ENCODE measurements around the gene FRMD4A. TPM values are rescaled to one million over a fixed set of nuclear protein-coding genes. Genes with fewer than 3 reads are reported as not detected.

Gene FRMD4A
- total RNA-seq, 4 donors from 2014 or later = 4.0 to 12.7 (median 5.6) TPM

- H3K36me3 ChIP-seq = no peaks in the 10 kb centered on the region
- H3K4me3 ChIP-seq = no peak overlapping the region
- TF ChIP-seq POLR2A (IDR thresholded peaks at IDR 0.05) (no peak), POLR2AphosphoS5 (IDR thresholded peaks at IDR 0.05) (no peak), EP300 (IDR thresholded peaks at IDR 0.05; ENCODE audit: low read depth) (no peak), CTCF (IDR thresholded peaks at IDR 0.05) (no peak)
- in situ Hi-C loops (cut with MboI; ENCODE audit: low pct_ligation_motif_present in 1 of 4, low pct_unique_long_range_greater_than_20kb in 1 of 4, low sequenced_read_pairs in 3 of 4) (no loop called here), intact Hi-C loops (cut with DNase I; ENCODE audit: low total_unique reads) (loop anchor here (10.0 kb wide), 1 partner anchor 659 kb away; no protein-coding TSS in a partner anchor)
- H3K4me1 ChIP-seq = no peaks in the 10 kb centered on the region
- WGBS, 2 donors (ENCODE audit: low coverage in 1 of 2) = 77 to 90% methylated on average over 1 of the region's 1 CpG
- H3K27ac ChIP-seq = no peak overlapping the region
- no peak for DNase-seq
- peaks cover 5% of the 10 kb centered on the region for H3K27me3 ChIP-seq
- H3K9me3 ChIP-seq = no peaks in the 10 kb centered on the region
Measured at GRCh38 chr10:14134275-14134674, 196.4 kb downstream of the FRMD4A start.

- no peak overlapping the region for H3K4me3 ChIP-seq
- H3K4me1 ChIP-seq = no peaks in the 10 kb centered on the region
- in situ Hi-C loops (cut with MboI; ENCODE audit: low pct_ligation_motif_present in 1 of 4, low pct_unique_long_range_greater_than_20kb in 1 of 4, low sequenced_read_pairs in 3 of 4) = no loop called here
- DNase-seq = no peak
- TF ChIP-seq POLR2AphosphoS5 (IDR thresholded peaks at IDR 0.05) = no peak
- TF ChIP-seq CTCF (IDR thresholded peaks at IDR 0.05) = no peak
- TF ChIP-seq POLR2A (IDR thresholded peaks at IDR 0.05) = no peak
- no peak for TF ChIP-seq EP300 (IDR thresholded peaks at IDR 0.05; ENCODE audit: low read depth)
- intact Hi-C loops (cut with DNase I; ENCODE audit: low total_unique reads) = loop anchor here (10.0 kb wide), 1 partner anchor 657 kb away; no protein-coding TSS in a partner anchor
- H3K27me3 ChIP-seq = no peaks in the 10 kb centered on the region
- H3K27ac ChIP-seq = no peak overlapping the region
- no peaks in the 10 kb centered on the region for H3K9me3 ChIP-seq
- H3K36me3 ChIP-seq = no peaks in the 10 kb centered on the region
- WGBS, 2 donors (ENCODE audit: low coverage in 1 of 2) = 83 to 94% methylated on average over 5 to 14 of the region's 14 CpGs
Measured at GRCh38 chr10:14131261-14131960, 199.3 kb downstream of the FRMD4A start.

DNA sequence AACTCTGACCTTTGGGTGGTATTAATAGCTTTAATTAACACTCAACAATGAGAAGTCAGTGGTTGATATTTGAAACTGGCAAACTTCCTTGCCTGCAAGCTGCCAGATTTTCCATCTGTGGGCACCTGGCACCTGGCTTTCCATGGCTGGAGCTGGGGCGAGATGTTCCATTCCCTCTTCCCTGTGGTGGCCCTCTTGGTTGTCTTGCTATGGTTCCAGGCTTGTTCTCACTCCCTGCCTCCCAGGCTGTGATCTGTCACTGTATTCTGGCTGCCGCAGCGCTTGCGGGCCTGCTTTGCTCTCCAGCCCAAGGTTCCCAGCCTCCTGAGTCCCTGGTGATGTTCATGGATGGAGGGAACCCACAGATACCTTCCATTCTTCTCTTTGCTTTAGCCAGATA is 201.0 kb downstream of the FRMD4A start:
- DNase-seq = no peak
- Histone ChIP-seq H3K4me3 (no peak overlapping the region), H3K9me3 (no peaks in the 10 kb centered on the region), H3K4me1 (no peaks in the 10 kb centered on the region), H3K27me3 (no peaks in the 10 kb centered on the region), H3K36me3 (no peaks in the 10 kb centered on the region), H3K27ac (no peak overlapping the region)
- in situ Hi-C loops (cut with MboI; ENCODE audit: low pct_ligation_motif_present in 1 of 4, low pct_unique_long_range_greater_than_20kb in 1 of 4, low sequenced_read_pairs in 3 of 4) = no loop called here
- TF ChIP-seq EP300 (IDR thresholded peaks at IDR 0.05; ENCODE audit: low read depth) (no peak), CTCF (IDR thresholded peaks at IDR 0.05) (no peak), POLR2AphosphoS5 (IDR thresholded peaks at IDR 0.05) (no peak), POLR2A (IDR thresholded peaks at IDR 0.05) (no peak)
- 73 to 95% methylated on average over 3 to 4 of the region's 4 CpGs for WGBS, 2 donors (ENCODE audit: low coverage in 1 of 2)
- intact Hi-C loops (cut with DNase I; ENCODE audit: low total_unique reads) = loop anchor here (10.0 kb wide), 1 partner anchor 655 kb away; no protein-coding TSS in a partner anchor

DNA sequence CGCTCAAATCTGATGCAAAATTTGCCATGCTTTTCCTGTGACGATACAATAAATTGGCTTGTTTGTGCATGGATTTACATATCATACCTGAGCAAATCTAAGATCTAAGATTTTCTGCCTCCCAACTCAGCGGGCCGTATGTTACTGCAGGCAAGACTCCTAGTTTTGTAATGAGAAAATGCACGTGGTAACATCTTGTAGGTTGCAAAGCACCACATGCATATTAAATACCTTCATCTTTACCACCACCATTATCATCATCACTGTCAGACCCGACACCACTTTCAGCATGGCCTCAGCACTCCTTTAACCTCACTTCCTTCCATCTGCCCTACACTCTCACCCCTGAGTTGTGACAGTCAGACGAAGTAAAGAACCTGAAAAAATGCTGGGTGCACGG is 202.2 kb downstream of the FRMD4A start:
- in situ Hi-C loops (cut with MboI; ENCODE audit: low pct_ligation_motif_present in 1 of 4, low pct_unique_long_range_greater_than_20kb in 1 of 4, low sequenced_read_pairs in 3 of 4) (no loop called here), intact Hi-C loops (cut with DNase I; ENCODE audit: low total_unique reads) (no loop called here)
- Histone ChIP-seq H3K4me3 (no peak overlapping the region), H3K27ac (no peak overlapping the region), H3K4me1 (no peaks in the 10 kb centered on the region), H3K36me3 (no peaks in the 10 kb centered on the region), H3K9me3 (no peaks in the 10 kb centered on the region), H3K27me3 (no peaks in the 10 kb centered on the region)
- TF ChIP-seq CTCF (IDR thresholded peaks at IDR 0.05) (no peak), POLR2AphosphoS5 (IDR thresholded peaks at IDR 0.05) (no peak), EP300 (IDR thresholded peaks at IDR 0.05; ENCODE audit: low read depth) (no peak), POLR2A (IDR thresholded peaks at IDR 0.05) (no peak)
- no peak for DNase-seq
- WGBS, 2 donors (ENCODE audit: low coverage in 1 of 2) = 76 to 80% methylated on average over 6 to 8 of the region's 8 CpGs
